A172 (cell line): Measurements from ENCODE around the gene MCIDAS. TPM values are rescaled to one million over a fixed set of nuclear protein-coding genes. Genes with fewer than 3 reads are reported as not detected.

Source experiments
- total RNA-seq: library from RNA; depleted of rRNA; stranded (reverse); fragments of >200 nt; shearing (Covaris generic); gene quantifications from 2 replicates; pipeline ENCODE4 v1.2.3, GENCODE V29; 2014; rRNA removed

Gene MCIDAS
- total RNA-seq, 1 experiment from 2014 or later = 0.48 TPM

Other genes with a start within 250 kb of the MCIDAS start
- 1.4 and 2.5 TPM in 2 replicates for gene ESM1, start 241.7 kb downstream of the MCIDAS start, total RNA-seq
- gene GZMK, start 203.1 kb downstream of the MCIDAS start, total RNA-seq = not detected in 2 replicates
- not detected in 2 replicates for gene GZMA, start 124.7 kb downstream of the MCIDAS start, total RNA-seq
- 112 and 132 TPM in 2 replicates for gene GPX8, start 67.1 kb downstream of the MCIDAS start, total RNA-seq
- 0.07 TPM in 1 of 2 replicates, not detected in the other for gene CDC20B, start 54.1 kb downstream of the MCIDAS start, total RNA-seq
- 4.1 and 4.9 TPM in 2 replicates for gene CCNO, start 6.3 kb upstream of the MCIDAS start, total RNA-seq
- 47.8 and 61.9 TPM in 2 replicates for gene DHX29, start 80.4 kb upstream of the MCIDAS start, total RNA-seq
- gene MTREX, start 80.7 kb upstream of the MCIDAS start, total RNA-seq = 91.4 and 119 TPM in 2 replicates